ENCODE data around the gene CXXC5. TPM values are rescaled to one million over a fixed set of nuclear protein-coding genes. Genes with fewer than 3 reads are reported as not detected.

CXXC5 gene
- total RNA-seq, 1 experiment from 2014 or later = 85.0 TPM

DNA sequence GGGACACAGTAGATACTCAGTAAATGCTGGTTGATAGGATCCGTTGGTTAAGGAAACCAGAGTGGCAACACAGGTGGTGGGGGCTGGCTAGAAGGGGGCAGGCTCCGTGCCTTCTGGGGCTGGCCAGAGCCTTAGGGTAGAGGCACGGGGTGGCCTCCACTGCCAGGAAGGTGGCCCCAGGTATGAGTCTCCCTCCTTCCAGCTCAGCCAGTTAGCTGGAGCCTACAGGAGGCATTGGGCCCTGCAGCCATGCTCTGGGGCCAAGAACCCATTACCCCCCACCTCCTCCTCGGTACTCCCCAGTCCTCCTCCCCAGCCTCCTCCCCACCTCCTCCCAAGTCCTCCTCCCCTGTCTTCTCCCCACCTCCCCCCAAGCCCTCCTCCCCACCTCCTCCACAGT lies 27.7 kb downstream of the CXXC5 start:
- ChIA-PET CTCF (interaction anchor here (0.6 to 1.0 kb wide), 2 partner anchors 23 to 42 kb away, joined by 4 to 6 read pairs; no protein-coding TSS in a partner anchor), POLR2A (no interaction called here)
- in situ Hi-C loops (cut with HindIII; ENCODE audit: low pct_unique_long_range_greater_than_20kb, low sequenced_read_pairs) (no loop called here), intact Hi-C loops (cut with micrococcal nuclease; ENCODE audit: unreplicated experiment) (no loop called here)
- DNase-seq (ENCODE audit: low read depth, low spot score) = no peak
- Histone ChIP-seq H3K4me1 (ENCODE audit: control insufficient read depth, insufficient read depth, low read length) (peaks cover 80% of the 10 kb centered on the region), H3K9me3 (ENCODE audit: control insufficient read depth, insufficient read depth, low read depth, low read length) (no peaks in the 10 kb centered on the region), H3K36me3 (ENCODE audit: control insufficient read depth, insufficient read depth, low read length) (no peaks in the 10 kb centered on the region), H3K27ac (ENCODE audit: low read length) (peak overlapping the region; percentile 79), H3K27me3 (ENCODE audit: control insufficient read depth, insufficient read depth, low read length) (no peaks in the 10 kb centered on the region), H3K4me3 (ENCODE audit: low read depth in 2 of 2, low read length in 2 of 2) (no peak overlapping the region)
- ATAC-seq = peak; percentile 9; the same call in 1 of the 2 replicates
- TF ChIP-seq, protein P1, sequence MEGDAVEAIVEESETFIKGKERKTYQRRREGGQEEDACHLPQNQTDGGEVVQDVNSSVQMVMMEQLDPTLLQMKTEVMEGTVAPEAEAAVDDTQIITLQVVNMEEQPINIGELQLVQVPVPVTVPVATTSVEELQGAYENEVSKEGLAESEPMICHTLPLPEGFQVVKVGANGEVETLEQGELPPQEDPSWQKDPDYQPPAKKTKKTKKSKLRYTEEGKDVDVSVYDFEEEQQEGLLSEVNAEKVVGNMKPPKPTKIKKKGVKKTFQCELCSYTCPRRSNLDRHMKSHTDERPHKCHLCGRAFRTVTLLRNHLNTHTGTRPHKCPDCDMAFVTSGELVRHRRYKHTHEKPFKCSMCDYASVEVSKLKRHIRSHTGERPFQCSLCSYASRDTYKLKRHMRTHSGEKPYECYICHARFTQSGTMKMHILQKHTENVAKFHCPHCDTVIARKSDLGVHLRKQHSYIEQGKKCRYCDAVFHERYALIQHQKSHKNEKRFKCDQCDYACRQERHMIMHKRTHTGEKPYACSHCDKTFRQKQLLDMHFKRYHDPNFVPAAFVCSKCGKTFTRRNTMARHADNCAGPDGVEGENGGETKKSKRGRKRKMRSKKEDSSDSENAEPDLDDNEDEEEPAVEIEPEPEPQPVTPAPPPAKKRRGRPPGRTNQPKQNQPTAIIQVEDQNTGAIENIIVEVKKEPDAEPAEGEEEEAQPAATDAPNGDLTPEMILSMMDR (IDR thresholded peaks at IDR 0.05) = no peak
- no peak for TF ChIP-seq POLR2AphosphoS5 (IDR thresholded peaks at IDR 0.05; ENCODE audit: low read depth, low read length)
- TF ChIP-seq, protein P2, sequence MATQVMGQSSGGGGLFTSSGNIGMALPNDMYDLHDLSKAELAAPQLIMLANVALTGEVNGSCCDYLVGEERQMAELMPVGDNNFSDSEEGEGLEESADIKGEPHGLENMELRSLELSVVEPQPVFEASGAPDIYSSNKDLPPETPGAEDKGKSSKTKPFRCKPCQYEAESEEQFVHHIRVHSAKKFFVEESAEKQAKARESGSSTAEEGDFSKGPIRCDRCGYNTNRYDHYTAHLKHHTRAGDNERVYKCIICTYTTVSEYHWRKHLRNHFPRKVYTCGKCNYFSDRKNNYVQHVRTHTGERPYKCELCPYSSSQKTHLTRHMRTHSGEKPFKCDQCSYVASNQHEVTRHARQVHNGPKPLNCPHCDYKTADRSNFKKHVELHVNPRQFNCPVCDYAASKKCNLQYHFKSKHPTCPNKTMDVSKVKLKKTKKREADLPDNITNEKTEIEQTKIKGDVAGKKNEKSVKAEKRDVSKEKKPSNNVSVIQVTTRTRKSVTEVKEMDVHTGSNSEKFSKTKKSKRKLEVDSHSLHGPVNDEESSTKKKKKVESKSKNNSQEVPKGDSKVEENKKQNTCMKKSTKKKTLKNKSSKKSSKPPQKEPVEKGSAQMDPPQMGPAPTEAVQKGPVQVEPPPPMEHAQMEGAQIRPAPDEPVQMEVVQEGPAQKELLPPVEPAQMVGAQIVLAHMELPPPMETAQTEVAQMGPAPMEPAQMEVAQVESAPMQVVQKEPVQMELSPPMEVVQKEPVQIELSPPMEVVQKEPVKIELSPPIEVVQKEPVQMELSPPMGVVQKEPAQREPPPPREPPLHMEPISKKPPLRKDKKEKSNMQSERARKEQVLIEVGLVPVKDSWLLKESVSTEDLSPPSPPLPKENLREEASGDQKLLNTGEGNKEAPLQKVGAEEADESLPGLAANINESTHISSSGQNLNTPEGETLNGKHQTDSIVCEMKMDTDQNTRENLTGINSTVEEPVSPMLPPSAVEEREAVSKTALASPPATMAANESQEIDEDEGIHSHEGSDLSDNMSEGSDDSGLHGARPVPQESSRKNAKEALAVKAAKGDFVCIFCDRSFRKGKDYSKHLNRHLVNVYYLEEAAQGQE (IDR thresholded peaks at IDR 0.05; ENCODE audit: insufficient read depth in 1 of 2, low read depth in 2 of 2, low read length in 1 of 2) = no peak
- TF ChIP-seq SIN3A (IDR thresholded peaks at IDR 0.05; ENCODE audit: borderline replicate concordance, insufficient read depth, low read depth, low read length) = no peak
- TF ChIP-seq TCF7L2 (IDR thresholded peaks at IDR 0.05; ENCODE audit: low read depth, low read length) = no peak
- BruUV-seq (replicated peaks) = no TSS peak

DNA sequence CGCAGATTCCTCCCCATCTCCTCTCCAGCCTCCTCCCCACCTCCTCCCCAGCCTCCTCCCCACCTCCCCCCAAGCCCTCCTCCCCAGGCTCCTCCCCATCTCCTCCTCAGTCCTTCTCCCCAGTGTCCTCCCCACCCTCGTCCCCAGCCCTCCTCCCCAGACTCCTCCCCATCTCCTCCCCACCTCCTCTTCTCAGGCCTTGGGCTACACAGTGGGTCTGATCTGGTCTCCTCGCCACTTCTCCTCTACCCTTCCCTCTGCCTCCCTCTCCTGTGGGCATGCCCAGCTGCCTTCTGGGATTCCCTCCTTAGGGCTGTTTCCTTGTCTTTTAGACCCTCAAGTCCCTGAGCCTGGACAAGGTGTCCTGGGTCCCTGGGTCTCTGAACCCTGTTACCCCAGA lies 28.3 kb downstream of the CXXC5 start:
- POLR2A ChIA-PET = no interaction called here
- CTCF ChIA-PET = interaction anchor here (1.0 kb wide), 1 partner anchor 43 kb away, joined by 4 read pairs; no protein-coding TSS in a partner anchor

More for the DNA sequence above, 28.3 kb downstream of the CXXC5 start:
- no peak for ATAC-seq
- in situ Hi-C loops (cut with HindIII; ENCODE audit: low pct_unique_long_range_greater_than_20kb, low sequenced_read_pairs) (no loop called here), intact Hi-C loops (cut with micrococcal nuclease; ENCODE audit: unreplicated experiment) (no loop called here)
- Histone ChIP-seq H3K4me3 (ENCODE audit: low read depth in 2 of 2, low read length in 2 of 2) (no peak overlapping the region), H3K36me3 (ENCODE audit: control insufficient read depth, insufficient read depth, low read length) (no peaks in the 10 kb centered on the region), H3K27ac (ENCODE audit: low read length) (no peak overlapping the region), H3K27me3 (ENCODE audit: control insufficient read depth, insufficient read depth, low read length) (no peaks in the 10 kb centered on the region), H3K9me3 (ENCODE audit: control insufficient read depth, insufficient read depth, low read depth, low read length) (no peaks in the 10 kb centered on the region), H3K4me1 (ENCODE audit: control insufficient read depth, insufficient read depth, low read length) (peaks cover 74% of the 10 kb centered on the region)
- BruUV-seq (replicated peaks) = no TSS peak
- TF ChIP-seq, protein P1 (IDR thresholded peaks at IDR 0.05) = no peak
- TF ChIP-seq, protein P2 (IDR thresholded peaks at IDR 0.05; ENCODE audit: insufficient read depth in 1 of 2, low read depth in 2 of 2, low read length in 1 of 2) = no peak
- no peak for TF ChIP-seq POLR2AphosphoS5 (IDR thresholded peaks at IDR 0.05; ENCODE audit: low read depth, low read length)
- TF ChIP-seq SIN3A (IDR thresholded peaks at IDR 0.05; ENCODE audit: borderline replicate concordance, insufficient read depth, low read depth, low read length) = no peak
- TF ChIP-seq TCF7L2 (IDR thresholded peaks at IDR 0.05; ENCODE audit: low read depth, low read length) = no peak
- no peak for DNase-seq (ENCODE audit: low read depth, low spot score)

Data from Panc1 (cell line).